Measurements from ENCODE around the gene SPATS1.

SPATS1 gene

GRCh38 chr6:44363377-44363926, 21.0 kb downstream of the SPATS1 start:
- no peak for DNase-seq (ENCODE audit: low read depth in 1 of 2, low spot score in 1 of 2)
- TF ChIP-seq JUND (IDR thresholded peaks at IDR 0.05; ENCODE audit: low read depth) = no peak
- in situ Hi-C loops (cut with HindIII; ENCODE audit: low pct_unique_long_range_greater_than_20kb, low sequenced_read_pairs) = no loop called here

- in situ Hi-C loops (cut with HindIII; ENCODE audit: low pct_unique_long_range_greater_than_20kb, low sequenced_read_pairs) = no loop called here
- TF ChIP-seq JUND (IDR thresholded peaks at IDR 0.05; ENCODE audit: low read depth) = no peak
- no peak for DNase-seq (ENCODE audit: low read depth in 1 of 2, low spot score in 1 of 2)
Observed at GRCh38 chr6:44366781-44367180, 24.3 kb downstream of the SPATS1 start.

- DNase-seq (ENCODE audit: low read depth in 1 of 2, low spot score in 1 of 2) = no peak
- in situ Hi-C loops (cut with HindIII; ENCODE audit: low pct_unique_long_range_greater_than_20kb, low sequenced_read_pairs) = no loop called here
- no peak for TF ChIP-seq JUND (IDR thresholded peaks at IDR 0.05; ENCODE audit: low read depth)
Observed at GRCh38 chr6:44367681-44368080, 25.2 kb downstream of the SPATS1 start.

GRCh38 chr6:44373051-44373450, 30.6 kb downstream of the SPATS1 start:
- no peak for TF ChIP-seq JUND (IDR thresholded peaks at IDR 0.05; ENCODE audit: low read depth)
- in situ Hi-C loops (cut with HindIII; ENCODE audit: low pct_unique_long_range_greater_than_20kb, low sequenced_read_pairs) = no loop called here
- no peak for DNase-seq (ENCODE audit: low read depth in 1 of 2, low spot score in 1 of 2)

- DNase-seq (ENCODE audit: low read depth in 1 of 2, low spot score in 1 of 2) = no peak
- in situ Hi-C loops (cut with HindIII; ENCODE audit: low pct_unique_long_range_greater_than_20kb, low sequenced_read_pairs) = no loop called here
- TF ChIP-seq JUND (IDR thresholded peaks at IDR 0.05; ENCODE audit: low read depth) = no peak
Observed at GRCh38 chr6:44373787-44374186, 31.3 kb downstream of the SPATS1 start.

GRCh38 chr6:44375071-44375470, 32.6 kb downstream of the SPATS1 start:
- DNase-seq (ENCODE audit: low read depth in 1 of 2, low spot score in 1 of 2) = no peak
- in situ Hi-C loops (cut with HindIII; ENCODE audit: low pct_unique_long_range_greater_than_20kb, low sequenced_read_pairs) = no loop called here
- TF ChIP-seq JUND (IDR thresholded peaks at IDR 0.05; ENCODE audit: low read depth) = no peak

GRCh38 chr6:44377484-44377883, 35.0 kb downstream of the SPATS1 start:
- TF ChIP-seq JUND (IDR thresholded peaks at IDR 0.05; ENCODE audit: low read depth) = no peak
- DNase-seq (ENCODE audit: low read depth in 1 of 2, low spot score in 1 of 2) = no peak
- in situ Hi-C loops (cut with HindIII; ENCODE audit: low pct_unique_long_range_greater_than_20kb, low sequenced_read_pairs) = no loop called here

- no peak for TF ChIP-seq JUND (IDR thresholded peaks at IDR 0.05; ENCODE audit: low read depth)
- in situ Hi-C loops (cut with HindIII; ENCODE audit: low pct_unique_long_range_greater_than_20kb, low sequenced_read_pairs) = no loop called here
- no peak for DNase-seq (ENCODE audit: low read depth in 1 of 2, low spot score in 1 of 2)
Observed at GRCh38 chr6:44377971-44378370, 35.5 kb downstream of the SPATS1 start.

GRCh38 chr6:44381739-44382138, 39.3 kb downstream of the SPATS1 start:
- peak in 1 of 2 experiments; percentile 19 for DNase-seq (ENCODE audit: low read depth in 1 of 2, low spot score in 1 of 2)
- in situ Hi-C loops (cut with HindIII; ENCODE audit: low pct_unique_long_range_greater_than_20kb, low sequenced_read_pairs) = no loop called here
- TF ChIP-seq JUND (IDR thresholded peaks at IDR 0.05; ENCODE audit: low read depth) = no peak

GRCh38 chr6:44386364-44386928, 44.0 kb downstream of the SPATS1 start:
- TF ChIP-seq JUND (IDR thresholded peaks at IDR 0.05; ENCODE audit: low read depth) = no peak
- DNase-seq (ENCODE audit: low read depth in 1 of 2, low spot score in 1 of 2) = peak in 1 of 2 experiments; percentile 31
- in situ Hi-C loops (cut with HindIII; ENCODE audit: low pct_unique_long_range_greater_than_20kb, low sequenced_read_pairs) = no loop called here

GRCh38 chr6:44386929-44387345, 44.5 kb downstream of the SPATS1 start:
- TF ChIP-seq JUND (IDR thresholded peaks at IDR 0.05; ENCODE audit: low read depth) = no peak
- DNase-seq (ENCODE audit: low read depth in 1 of 2, low spot score in 1 of 2) = peak in 1 of 2 experiments; percentile 22
- in situ Hi-C loops (cut with HindIII; ENCODE audit: low pct_unique_long_range_greater_than_20kb, low sequenced_read_pairs) = no loop called here

GRCh38 chr6:44387346-44388134, 45.1 kb downstream of the SPATS1 start, which contains the start of gene CDC5L:
Gene CDC5L, plus strand, starts transcription at chr6:44387706. Its CDS starts 118 bp downstream, at chr6:44387824.
- no peak for TF ChIP-seq JUND (IDR thresholded peaks at IDR 0.05; ENCODE audit: low read depth)
- in situ Hi-C loops (cut with HindIII; ENCODE audit: low pct_unique_long_range_greater_than_20kb, low sequenced_read_pairs) = no loop called here
- peak; percentile 89 to 98 for DNase-seq (ENCODE audit: low read depth in 1 of 2, low spot score in 1 of 2)

- in situ Hi-C loops (cut with HindIII; ENCODE audit: low pct_unique_long_range_greater_than_20kb, low sequenced_read_pairs) = no loop called here
- peak in 1 of 2 experiments; percentile 11 for DNase-seq (ENCODE audit: low read depth in 1 of 2, low spot score in 1 of 2)
- no peak for TF ChIP-seq JUND (IDR thresholded peaks at IDR 0.05; ENCODE audit: low read depth)
Observed at GRCh38 chr6:44388135-44388487, 45.7 kb downstream of the SPATS1 start.

Data from T47D (cell line).